ENCODE data around the gene GTF3C5.

- no peak for TF ChIP-seq POLR2A (IDR thresholded peaks at IDR 0.05; ENCODE audit: low read depth, low read length)
- TF ChIP-seq, protein P1, sequence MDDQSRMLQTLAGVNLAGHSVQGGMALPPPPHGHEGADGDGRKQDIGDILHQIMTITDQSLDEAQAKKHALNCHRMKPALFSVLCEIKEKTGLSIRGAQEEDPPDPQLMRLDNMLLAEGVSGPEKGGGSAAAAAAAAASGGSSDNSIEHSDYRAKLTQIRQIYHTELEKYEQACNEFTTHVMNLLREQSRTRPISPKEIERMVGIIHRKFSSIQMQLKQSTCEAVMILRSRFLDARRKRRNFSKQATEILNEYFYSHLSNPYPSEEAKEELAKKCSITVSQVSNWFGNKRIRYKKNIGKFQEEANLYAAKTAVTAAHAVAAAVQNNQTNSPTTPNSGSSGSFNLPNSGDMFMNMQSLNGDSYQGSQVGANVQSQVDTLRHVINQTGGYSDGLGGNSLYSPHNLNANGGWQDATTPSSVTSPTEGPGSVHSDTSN (IDR thresholded peaks at IDR 0.05; ENCODE audit: insufficient replicate concordance, low read depth, low read length) = no peak
Measured at GRCh38 chr9:133044661-133045060, 13.9 kb downstream of the GTF3C5 start.
